ENCODE measurements around the gene CYP2U1.
"Not testable (repeated sequence)": the region's sequence is repeated elsewhere in the genome, so short reads cannot be mapped to it uniquely, and the experiment has no call there.

The CYP2U1 gene

GRCh38 chr4:107897823-107898222 is 33.5 kb upstream of the CYP2U1 start:
- Histone ChIP-seq H3K4me1 (ENCODE audit: control insufficient read depth, insufficient read depth, low read length) (no peaks in the 10 kb centered on the region), H3K4me3 (ENCODE audit: insufficient read depth, low read depth, low read length) (no peak overlapping the region), H3K36me3 (ENCODE audit: control insufficient read depth, insufficient read depth, low read length) (no peaks in the 10 kb centered on the region), H3K27me3 (ENCODE audit: control insufficient read depth, insufficient read depth, low read length, poor library complexity, severe bottlenecking) (no peaks in the 10 kb centered on the region), H3K9me3 (ENCODE audit: control insufficient read depth, low read length) (no peaks in the 10 kb centered on the region), H3K27ac (ENCODE audit: insufficient read depth, low read depth, low read length, poor library complexity, severe bottlenecking) (no peak overlapping the region)

- WGBS, 2 experiments: 93 to 95% methylated on average over 4 of the region's 4 CpGs
- H3K9me3 ChIP-seq (ENCODE audit: control insufficient read depth, low read length): no peaks in the 10 kb centered on the region
- no peak overlapping the region for H3K27ac ChIP-seq (ENCODE audit: insufficient read depth, low read depth, low read length, poor library complexity, severe bottlenecking)
- no peaks in the 10 kb centered on the region for H3K27me3 ChIP-seq (ENCODE audit: control insufficient read depth, insufficient read depth, low read length, poor library complexity, severe bottlenecking)
- no peaks in the 10 kb centered on the region for H3K4me1 ChIP-seq (ENCODE audit: control insufficient read depth, insufficient read depth, low read length)
- H3K4me3 ChIP-seq (ENCODE audit: insufficient read depth, low read depth, low read length): no peak overlapping the region
- H3K36me3 ChIP-seq (ENCODE audit: control insufficient read depth, insufficient read depth, low read length): no peaks in the 10 kb centered on the region
These were observed 31.3 kb upstream of the CYP2U1 start for GRCh38 chr4:107900067-107900466.

GRCh38 chr4:107900508-107900907 is 30.8 kb upstream of the CYP2U1 start:
- 94 to 95% methylated on average over 2 to 3 of the region's 3 CpGs for WGBS, 2 experiments
- Histone ChIP-seq H3K27ac (ENCODE audit: insufficient read depth, low read depth, low read length, poor library complexity, severe bottlenecking) (no peak overlapping the region), H3K36me3 (ENCODE audit: control insufficient read depth, insufficient read depth, low read length) (no peaks in the 10 kb centered on the region), H3K9me3 (ENCODE audit: control insufficient read depth, low read length) (no peaks in the 10 kb centered on the region), H3K27me3 (ENCODE audit: control insufficient read depth, insufficient read depth, low read length, poor library complexity, severe bottlenecking) (no peaks in the 10 kb centered on the region), H3K4me1 (ENCODE audit: control insufficient read depth, insufficient read depth, low read length) (no peaks in the 10 kb centered on the region), H3K4me3 (ENCODE audit: insufficient read depth, low read depth, low read length) (no peak overlapping the region)

GRCh38 chr4:107901213-107901934 is 30.0 kb upstream of the CYP2U1 start:
- 83 to 89% methylated on average over 2 of the region's 2 CpGs for WGBS, 2 experiments
- no peaks in the 10 kb centered on the region for H3K36me3 ChIP-seq (ENCODE audit: control insufficient read depth, insufficient read depth, low read length)
- no peak overlapping the region for H3K4me3 ChIP-seq (ENCODE audit: insufficient read depth, low read depth, low read length)
- no peaks in the 10 kb centered on the region for H3K9me3 ChIP-seq (ENCODE audit: control insufficient read depth, low read length)
- H3K27ac ChIP-seq (ENCODE audit: insufficient read depth, low read depth, low read length, poor library complexity, severe bottlenecking): no peak overlapping the region
- H3K4me1 ChIP-seq (ENCODE audit: control insufficient read depth, insufficient read depth, low read length): no peaks in the 10 kb centered on the region
- H3K27me3 ChIP-seq (ENCODE audit: control insufficient read depth, insufficient read depth, low read length, poor library complexity, severe bottlenecking): no peaks in the 10 kb centered on the region

GRCh38 chr4:107902715-107903114 is 28.6 kb upstream of the CYP2U1 start:
- Histone ChIP-seq H3K27me3 (ENCODE audit: control insufficient read depth, insufficient read depth, low read length, poor library complexity, severe bottlenecking) (no peaks in the 10 kb centered on the region), H3K4me3 (ENCODE audit: insufficient read depth, low read depth, low read length) (no peak overlapping the region), H3K36me3 (ENCODE audit: control insufficient read depth, insufficient read depth, low read length) (no peaks in the 10 kb centered on the region), H3K9me3 (ENCODE audit: control insufficient read depth, low read length) (no peaks in the 10 kb centered on the region), H3K4me1 (ENCODE audit: control insufficient read depth, insufficient read depth, low read length) (no peaks in the 10 kb centered on the region), H3K27ac (ENCODE audit: insufficient read depth, low read depth, low read length, poor library complexity, severe bottlenecking) (no peak overlapping the region)
- WGBS, 2 experiments: 77% methylated on average over 1 of the region's 2 CpGs; no CpG with 5 or more reads in 1 of the 2 experiments

GRCh38 chr4:107905082-107905481 is 26.3 kb upstream of the CYP2U1 start:
- H3K27ac ChIP-seq (ENCODE audit: insufficient read depth, low read depth, low read length, poor library complexity, severe bottlenecking); H3K9me3 ChIP-seq (ENCODE audit: control insufficient read depth, low read length); H3K4me3 ChIP-seq (ENCODE audit: insufficient read depth, low read depth, low read length); H3K4me1 ChIP-seq (ENCODE audit: control insufficient read depth, insufficient read depth, low read length); H3K27me3 ChIP-seq (ENCODE audit: control insufficient read depth, insufficient read depth, low read length, poor library complexity, severe bottlenecking); H3K36me3 ChIP-seq (ENCODE audit: control insufficient read depth, insufficient read depth, low read length): not testable (repeated sequence)
- 87 to 92% methylated on average over 3 of the region's 3 CpGs for WGBS, 2 experiments

- Histone ChIP-seq H3K9me3 (ENCODE audit: control insufficient read depth, low read length) (no peaks in the 10 kb centered on the region), H3K4me3 (ENCODE audit: insufficient read depth, low read depth, low read length) (no peak overlapping the region), H3K27ac (ENCODE audit: insufficient read depth, low read depth, low read length, poor library complexity, severe bottlenecking) (no peak overlapping the region), H3K4me1 (ENCODE audit: control insufficient read depth, insufficient read depth, low read length) (no peaks in the 10 kb centered on the region), H3K36me3 (ENCODE audit: control insufficient read depth, insufficient read depth, low read length) (no peaks in the 10 kb centered on the region), H3K27me3 (ENCODE audit: control insufficient read depth, insufficient read depth, low read length, poor library complexity, severe bottlenecking) (no peaks in the 10 kb centered on the region)
- 61 to 69% methylated on average over 4 of the region's 4 CpGs for WGBS, 2 experiments
These were observed 24.8 kb upstream of the CYP2U1 start for GRCh38 chr4:107906458-107907100.

GRCh38 chr4:107908377-107908776 is 23.0 kb upstream of the CYP2U1 start:
- no peaks in the 10 kb centered on the region for H3K36me3 ChIP-seq (ENCODE audit: control insufficient read depth, insufficient read depth, low read length)
- no peak overlapping the region for H3K4me3 ChIP-seq (ENCODE audit: insufficient read depth, low read depth, low read length)
- H3K27ac ChIP-seq (ENCODE audit: insufficient read depth, low read depth, low read length, poor library complexity, severe bottlenecking): no peak overlapping the region
- WGBS, 2 experiments: 94 to 95% methylated on average over 7 of the region's 7 CpGs
- H3K27me3 ChIP-seq (ENCODE audit: control insufficient read depth, insufficient read depth, low read length, poor library complexity, severe bottlenecking): no peaks in the 10 kb centered on the region
- H3K4me1 ChIP-seq (ENCODE audit: control insufficient read depth, insufficient read depth, low read length): no peaks in the 10 kb centered on the region
- H3K9me3 ChIP-seq (ENCODE audit: control insufficient read depth, low read length): no peaks in the 10 kb centered on the region

GRCh38 chr4:107913283-107913899 is 18.0 kb upstream of the CYP2U1 start:
- Histone ChIP-seq H3K27me3 (ENCODE audit: control insufficient read depth, insufficient read depth, low read length, poor library complexity, severe bottlenecking) (no peaks in the 10 kb centered on the region), H3K4me1 (ENCODE audit: control insufficient read depth, insufficient read depth, low read length) (no peaks in the 10 kb centered on the region), H3K4me3 (ENCODE audit: insufficient read depth, low read depth, low read length) (no peak overlapping the region), H3K27ac (ENCODE audit: insufficient read depth, low read depth, low read length, poor library complexity, severe bottlenecking) (no peak overlapping the region), H3K36me3 (ENCODE audit: control insufficient read depth, insufficient read depth, low read length) (no peaks in the 10 kb centered on the region), H3K9me3 (ENCODE audit: control insufficient read depth, low read length) (no peaks in the 10 kb centered on the region)
- WGBS, 2 experiments: 64 to 74% methylated on average over 2 of the region's 2 CpGs

- Histone ChIP-seq H3K4me1 (ENCODE audit: control insufficient read depth, insufficient read depth, low read length) (no peaks in the 10 kb centered on the region), H3K27ac (ENCODE audit: insufficient read depth, low read depth, low read length, poor library complexity, severe bottlenecking) (no peak overlapping the region), H3K36me3 (ENCODE audit: control insufficient read depth, insufficient read depth, low read length) (no peaks in the 10 kb centered on the region), H3K27me3 (ENCODE audit: control insufficient read depth, insufficient read depth, low read length, poor library complexity, severe bottlenecking) (no peaks in the 10 kb centered on the region), H3K4me3 (ENCODE audit: insufficient read depth, low read depth, low read length) (no peak overlapping the region), H3K9me3 (ENCODE audit: control insufficient read depth, low read length) (no peaks in the 10 kb centered on the region)
- WGBS, 2 experiments: 96 to 100% methylated on average over 1 of the region's 1 CpG
These were observed 16.1 kb upstream of the CYP2U1 start for GRCh38 chr4:107915220-107915619.
